ENCODE data around the gene LYPD6B. TPM values are rescaled to one million over a fixed set of nuclear protein-coding genes. Genes with fewer than 3 reads are reported as not detected.

Gene LYPD6B
- total RNA-seq, 1 experiment from 2014 or later = 2.0 TPM

DNA sequence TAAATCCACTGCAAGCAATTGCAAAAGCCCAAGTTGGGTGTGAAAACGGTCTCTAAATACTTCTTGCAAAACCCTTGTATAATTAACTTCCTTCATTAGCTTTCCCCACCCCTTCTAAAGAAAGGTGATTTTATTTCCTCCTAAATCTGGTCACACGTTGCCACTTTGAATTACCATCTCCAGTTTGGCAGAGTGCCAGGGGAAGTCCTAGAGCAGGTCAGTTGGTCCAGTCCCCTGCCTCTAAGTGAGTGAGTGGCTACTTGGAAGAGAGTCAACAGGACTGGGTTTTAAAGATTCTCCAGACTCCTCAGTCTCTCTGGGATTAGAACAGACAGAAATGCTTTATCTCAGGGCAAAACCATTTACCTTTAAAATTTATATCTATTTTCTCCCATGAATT, 18.7 kb upstream of the LYPD6B start:
- WGBS (ENCODE audit: extremely low coverage, insufficient read length, low lambda C conversion rate) = no CpG with 5 or more reads among the region's 2 CpGs
- no peaks in the 10 kb centered on the region for H4K20me1 ChIP-seq (ENCODE audit: control insufficient read depth, insufficient read depth, insufficient read length)
- no peaks in the 10 kb centered on the region for H3K79me1 ChIP-seq (ENCODE audit: insufficient read depth, low read depth, low read length, poor library complexity, severe bottlenecking)
- no peak overlapping the region for H3K4me2 ChIP-seq (ENCODE audit: insufficient read depth, insufficient read length, low read length)
- H2BK12ac ChIP-seq (ENCODE audit: insufficient read length, low read depth, low read length) = no peak overlapping the region
- H4K8ac ChIP-seq (replicated peaks; ENCODE audit: insufficient read length, low read depth, low read length) = no peak overlapping the region
- H2BK20ac ChIP-seq (ENCODE audit: low read depth, low read length, poor library complexity, severe bottlenecking) = no peak overlapping the region
- no peak overlapping the region for H2AFZ ChIP-seq (ENCODE audit: low read length)
- peaks cover 1% of the 10 kb centered on the region; the same call in 1 of the 2 replicates for H3K27me3 Mint-ChIP-seq (ENCODE audit: low read depth)
- no peak overlapping the region for H2BK120ac ChIP-seq (ENCODE audit: low read depth, low read length, poor library complexity, severe bottlenecking)
- no peak for DNase-seq
- H3K4me1 Mint-ChIP-seq = peaks cover 15 to 17% of the 10 kb centered on the region in 2 experiments; a peak in 3 of 4 replicates
- H4K5ac ChIP-seq (ENCODE audit: insufficient read length, low read depth, low read length) = no peak overlapping the region
- no peaks in the 10 kb centered on the region for H3K9me3 ChIP-seq (ENCODE audit: control insufficient read depth, low read depth, low read length)
- peak overlapping the region in 1 of 3 experiments; percentile 7; a peak in 1 of 7 replicates for H3K27ac Mint-ChIP-seq
- H3K36me3 Mint-ChIP-seq (ENCODE audit: insufficient read depth in 1 of 3, low read depth in 3 of 3) = peaks cover 10 to 29% (median 25%) of the 10 kb centered on the region in 3 experiments; a peak in 6 of 7 replicates
- H2AK5ac ChIP-seq (ENCODE audit: insufficient read length, low read length) = no peak overlapping the region
- no peak overlapping the region for H4K91ac ChIP-seq (ENCODE audit: insufficient read length, low read depth, low read length)
- no peak overlapping the region for H3K4ac ChIP-seq (ENCODE audit: low read depth, low read length)
- no peak overlapping the region for H3K14ac ChIP-seq (ENCODE audit: insufficient read depth, low read length)
- H3K18ac ChIP-seq (ENCODE audit: insufficient read length, low read depth, low read length) = no peak overlapping the region
- H3K27me3 ChIP-seq (ENCODE audit: insufficient read depth, low read length) = no peaks in the 10 kb centered on the region
- no peak overlapping the region for H3K23ac ChIP-seq (ENCODE audit: insufficient read length, low read depth, low read length)
- no peaks in the 10 kb centered on the region for H3K79me2 ChIP-seq (ENCODE audit: insufficient read depth, low read length)
- H3K4me3 Mint-ChIP-seq = no peak overlapping the region
- H3K27ac ChIP-seq (ENCODE audit: insufficient read length, low read depth, low read length) = no peak overlapping the region
- H2BK15ac ChIP-seq (ENCODE audit: low read depth, low read length) = no peak overlapping the region
- no peak overlapping the region for H2BK5ac ChIP-seq (ENCODE audit: insufficient read length, low read length)
- no peaks in the 10 kb centered on the region for H3K23me2 ChIP-seq (ENCODE audit: insufficient read length, low read depth, low read length, poor library complexity, severe bottlenecking)
- no peak overlapping the region for H3K56ac ChIP-seq (ENCODE audit: insufficient read length, low read depth, low read length)
- TF ChIP-seq, protein P1, sequence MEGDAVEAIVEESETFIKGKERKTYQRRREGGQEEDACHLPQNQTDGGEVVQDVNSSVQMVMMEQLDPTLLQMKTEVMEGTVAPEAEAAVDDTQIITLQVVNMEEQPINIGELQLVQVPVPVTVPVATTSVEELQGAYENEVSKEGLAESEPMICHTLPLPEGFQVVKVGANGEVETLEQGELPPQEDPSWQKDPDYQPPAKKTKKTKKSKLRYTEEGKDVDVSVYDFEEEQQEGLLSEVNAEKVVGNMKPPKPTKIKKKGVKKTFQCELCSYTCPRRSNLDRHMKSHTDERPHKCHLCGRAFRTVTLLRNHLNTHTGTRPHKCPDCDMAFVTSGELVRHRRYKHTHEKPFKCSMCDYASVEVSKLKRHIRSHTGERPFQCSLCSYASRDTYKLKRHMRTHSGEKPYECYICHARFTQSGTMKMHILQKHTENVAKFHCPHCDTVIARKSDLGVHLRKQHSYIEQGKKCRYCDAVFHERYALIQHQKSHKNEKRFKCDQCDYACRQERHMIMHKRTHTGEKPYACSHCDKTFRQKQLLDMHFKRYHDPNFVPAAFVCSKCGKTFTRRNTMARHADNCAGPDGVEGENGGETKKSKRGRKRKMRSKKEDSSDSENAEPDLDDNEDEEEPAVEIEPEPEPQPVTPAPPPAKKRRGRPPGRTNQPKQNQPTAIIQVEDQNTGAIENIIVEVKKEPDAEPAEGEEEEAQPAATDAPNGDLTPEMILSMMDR (conservative IDR thresholded peaks at IDR 0.05) = no peak
- no peak overlapping the region for H3K9ac ChIP-seq (ENCODE audit: extremely low read depth, insufficient read length, low read length)
- no peaks in the 10 kb centered on the region for H3K9me3 Mint-ChIP-seq
- no peaks in the 10 kb centered on the region for H3K4me1 ChIP-seq (ENCODE audit: insufficient read depth, low read length)
- no peak overlapping the region for H3T11ph ChIP-seq (ENCODE audit: low read length)

Measured in H9 (cell line).